EL (cell line): ENCODE results near the gene TP53BP1.
"Not testable (repeated sequence)": the region's sequence is repeated elsewhere in the genome, so short reads cannot be mapped to it uniquely, and the experiment has no call there.

Experiments
- DNase-seq: peaks from one replicate; pipeline ENCODE4 v3.0.0-alpha.2; 2016

TP53BP1 gene

DNA sequence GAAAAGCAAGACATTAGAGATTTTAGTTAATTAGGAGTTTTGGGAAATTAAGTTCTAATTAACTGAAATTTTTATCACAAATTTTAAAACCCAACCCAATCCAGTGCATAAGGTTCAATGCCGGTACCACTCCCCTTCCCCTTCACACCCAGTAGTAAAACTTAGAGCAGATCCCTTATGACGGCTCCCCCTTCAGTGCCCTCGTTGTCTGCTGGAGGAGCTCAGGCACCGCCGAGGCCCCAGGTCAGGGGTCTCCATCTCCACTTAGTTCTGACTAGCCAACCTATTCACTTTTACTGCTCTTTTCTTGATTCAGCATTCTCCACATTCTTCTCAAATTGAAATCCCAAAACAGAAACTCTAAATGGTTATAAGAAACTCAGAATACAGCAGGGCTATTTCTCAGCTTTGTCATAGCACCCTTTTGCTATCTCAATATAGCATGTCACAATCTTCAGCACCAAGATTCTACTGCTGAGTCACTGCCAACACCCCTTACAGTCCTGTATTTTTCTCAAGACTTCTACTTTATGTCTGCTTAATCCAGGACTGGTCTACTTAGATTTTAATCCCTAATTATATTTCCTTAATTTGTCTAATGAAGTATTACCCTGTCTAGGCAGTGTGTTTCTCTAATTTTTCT is 82.3 kb downstream of the TP53BP1 start:
- peak; percentile 13 for DNase-seq

- DNase-seq: no peak
Observed at GRCh38 chr15:43408789-43409188, 84.2 kb downstream of the TP53BP1 start.

- DNase-seq: no peak
Observed at GRCh38 chr15:43406808-43407207, 86.1 kb downstream of the TP53BP1 start.

- no peak for DNase-seq
Observed at GRCh38 chr15:43406189-43406588, 86.8 kb downstream of the TP53BP1 start.

- DNase-seq: no peak
Observed at GRCh38 chr15:43404130-43404529, 88.8 kb downstream of the TP53BP1 start.

GRCh38 chr15:43403616-43404015 is 89.3 kb downstream of the TP53BP1 start:
- DNase-seq: no peak

DNA sequence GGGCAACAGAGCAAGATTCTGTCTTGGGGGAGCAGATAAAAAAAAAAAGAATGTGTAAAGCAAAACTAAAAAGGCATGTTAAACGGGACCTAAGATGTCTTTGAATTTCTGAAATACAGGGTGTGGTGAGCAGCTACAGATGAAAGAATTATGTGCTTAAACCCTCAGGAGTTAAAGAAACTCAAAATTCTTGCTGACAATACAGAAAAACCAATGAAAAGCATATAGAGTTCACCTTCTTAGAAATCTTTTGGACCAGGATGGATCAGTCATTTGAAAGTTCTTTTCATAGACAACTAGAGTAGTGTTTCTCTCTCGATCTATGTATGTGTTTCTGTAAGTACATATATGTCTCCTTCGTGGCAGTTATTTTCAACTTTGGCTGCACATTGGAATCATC is 90.7 kb downstream of the TP53BP1 start:
- DNase-seq: no peak

GRCh38 chr15:43393592-43393991 is 99.4 kb downstream of the TP53BP1 start:
- not testable (repeated sequence) for DNase-seq

DNA sequence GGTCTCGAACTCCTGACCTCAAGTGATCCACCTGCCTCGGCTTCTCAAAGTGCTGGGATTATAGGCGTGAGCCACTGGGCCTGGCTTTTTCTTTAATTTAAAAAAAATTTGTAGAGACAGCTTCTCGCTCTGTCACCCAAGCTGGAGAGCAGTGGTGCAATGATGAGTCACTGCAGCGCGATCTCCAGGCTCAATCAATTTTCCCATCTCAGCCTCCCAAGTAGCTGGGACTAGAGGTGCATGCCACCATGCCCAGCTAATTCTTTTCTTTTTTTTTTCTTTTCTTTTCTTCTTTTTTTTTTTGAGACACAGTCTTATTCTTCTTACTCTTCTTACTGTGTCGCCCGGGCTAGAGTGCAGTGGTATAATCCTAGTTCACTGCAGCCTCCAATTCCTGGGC is 102.2 kb downstream of the TP53BP1 start:
- peak; percentile 46 for DNase-seq

GRCh38 chr15:43383070-43383469 is 109.9 kb downstream of the TP53BP1 start:
- peak; percentile 12 for DNase-seq

GRCh38 chr15:43382310-43382709 is 110.6 kb downstream of the TP53BP1 start:
- DNase-seq: no peak

- no peak for DNase-seq
Observed at GRCh38 chr15:43378601-43379000, 114.4 kb downstream of the TP53BP1 start.

GRCh38 chr15:43376017-43376705 is 116.8 kb downstream of the TP53BP1 start:
- peak; percentile 23 for DNase-seq

- DNase-seq: peak; percentile 83
Observed at GRCh38 chr15:43370975-43371974, 121.7 kb downstream of the TP53BP1 start, which contains the start of the genes TUBGCP4 and ZSCAN29. TSS of gene TUBGCP4 (plus strand) at chr15:43371101. CDS start at chr15:43371355, 254 bp downstream. TSS of gene ZSCAN29 (minus strand) at chr15:43371043. CDS start at chr15:43369913, 1,130 bp downstream.

GRCh38 chr15:43370310-43370974 is 122.5 kb downstream of the TP53BP1 start:
- DNase-seq: peak; percentile 31

GRCh38 chr15:43361313-43361903 is 131.5 kb downstream of the TP53BP1 start:
- no peak for DNase-seq

GRCh38 chr15:43360821-43361220 is 132.1 kb downstream of the TP53BP1 start:
- no peak for DNase-seq
